PC-3 (cell line): ENCODE measurements around the gene PLD1. TPM values are rescaled to one million over a fixed set of nuclear protein-coding genes. Genes with fewer than 3 reads are reported as not detected.

Experiments
- ATAC-seq: fragments of 200-7000 bp; cut with Tn5 transposase; 2 replicates; pipeline ENCODE4 v1.9.1; 2020; ENCODE audit warnings: mild to moderate bottlenecking, moderate library complexity
- BruUV-seq: library from RNA; stranded (reverse); fragments of 400-500 nt; replicated peaks from 2 replicates; lab custom pipeline; 2021; lab: Mats Ljungman, UMichigan
- CTCF ChIA-PET: fragments of 300-600 bp; sonication (Branson Sonifier 250); formaldehyde crosslinking; loops from one replicate; lab custom pipeline; 2022; ENCODE audit warnings: antibody characterized with exemption; lab: Charles Lee
- POLR2A ChIA-PET: fragments of 300-600 bp; sonication (Branson Sonifier 250); formaldehyde crosslinking; loops from one replicate; lab custom pipeline; 2022; ENCODE audit warnings: antibody characterized with exemption; ENCODE audit not compliant: unreplicated experiment; lab: Charles Lee
- DNase-seq: peaks from one replicate; pipeline ENCODE4 v3.0.0-alpha.2; 2015
- H2AFZ ChIP-seq: fragments of 300-600 bp; sonication (generic); 2 replicates; pipeline ENCODE4 v1.6.0; 2016; ENCODE audit warnings: antibody characterized with exemption, low read length
- H3F3A ChIP-seq: fragments of 300-600 bp; sonication (generic); one replicate; pipeline ENCODE4 v1.6.0; 2017; ENCODE audit warnings: antibody characterized with exemption, low read length, control low read depth, mild to moderate bottlenecking; ENCODE audit not compliant: unreplicated experiment
- H3K27ac ChIP-seq: fragments of 300-600 bp; sonication (generic); 2 replicates; pipeline ENCODE4 v1.5.1; 2016; ENCODE audit warnings: mild to moderate bottlenecking, low read length
- H3K27me3 ChIP-seq: fragments of 300-600 bp; sonication (generic); 2 replicates; pipeline ENCODE4 v1.6.1; 2016; ENCODE audit warnings: low read length, mixed read lengths
- H3K36me3 ChIP-seq: fragments of 300-600 bp; sonication (generic); 2 replicates; pipeline ENCODE4 v1.6.1; 2016; ENCODE audit warnings: low read depth, mixed run types, low read length, mixed read lengths
- H3K4me1 ChIP-seq: fragments of 300-600 bp; sonication (generic); 2 replicates; pipeline ENCODE4 v1.5.1; 2016; ENCODE audit warnings: low read length; ENCODE audit not compliant: insufficient read depth
- H3K4me2 ChIP-seq: fragments of 300-600 bp; sonication (generic); 2 replicates; pipeline ENCODE4 v1.6.0; 2016; ENCODE audit warnings: low read length
- H3K4me3 ChIP-seq: fragments of 300-600 bp; sonication (generic); 2 replicates; pipeline ENCODE4 v1.5.1; 2016; ENCODE audit warnings: mild to moderate bottlenecking, low read length, mixed read lengths
- H3K79me2 ChIP-seq: fragments of 300-600 bp; sonication (generic); 2 replicates; pipeline ENCODE4 v1.6.1; 2017; ENCODE audit warnings: low read length, mixed read lengths
- H3K9ac ChIP-seq: fragments of 300-600 bp; sonication (generic); 2 replicates; pipeline ENCODE4 v1.6.0; 2016; ENCODE audit warnings: mild to moderate bottlenecking, low read length
- H3K9me2 ChIP-seq: fragments of 300-600 bp; sonication (generic); replicated peaks from 2 replicates; pipeline ENCODE4 v1.6.1; 2016; ENCODE audit warnings: mixed run types, low read length, mixed read lengths
- H3K9me3 ChIP-seq: fragments of 300-600 bp; sonication (generic); 2 replicates; pipeline ENCODE4 v1.6.1; 2016; ENCODE audit warnings: low read length, mixed read lengths
- H4K20me1 ChIP-seq: fragments of 300-600 bp; sonication (generic); 2 replicates; pipeline ENCODE4 v1.6.1; 2016; ENCODE audit warnings: low read length, mixed read lengths
- CTCF ChIP-seq: fragments of 300-600 bp; sonication (generic); conservative IDR thresholded peaks from 2 replicates; pipeline ENCODE4 v1.5.1; 2017; ENCODE audit warnings: antibody characterized with exemption, low read depth, mild to moderate bottlenecking, low read length
- EZH2 ChIP-seq: fragments of 300-600 bp; sonication (generic); IDR thresholded peaks from one replicate; pipeline ENCODE4 v1.6.1; 2017; ENCODE audit warnings: antibody characterized with exemption, mild to moderate bottlenecking, low read length; ENCODE audit not compliant: unreplicated experiment
- EZH2phosphoT487 ChIP-seq: fragments of 300-600 bp; sonication (generic); IDR thresholded peaks from 2 replicates; pipeline ENCODE4 v1.6.1; 2018; ENCODE audit warnings: mild to moderate bottlenecking, antibody characterized with exemption, low read length, borderline replicate concordance
- intact Hi-C: fragments of 100-400 bp; cut with micrococcal nuclease; formaldehyde crosslinking; loops from 2 replicates; pipeline ENCODE4 v1.9.0; 2023
- total RNA-seq: library from RNA; depleted of rRNA; stranded (reverse); fragments of >200 nt; gene quantifications from 2 replicates; pipeline ENCODE4 v1.2.3, GENCODE V29; 2014

PLD1 gene
- total RNA-seq, 1 experiment from 2014 or later: 7.3 TPM

- ChIA-PET CTCF (no interaction called here), POLR2A (no interaction called here)
- Histone ChIP-seq H3K9me2 (no peaks in the 10 kb centered on the region), H3K79me2 (no peaks in the 10 kb centered on the region), H3K4me1 (no peaks in the 10 kb centered on the region), H3K27ac (no peak overlapping the region), H3K27me3 (no peaks in the 10 kb centered on the region), H3K36me3 (no peaks in the 10 kb centered on the region), H4K20me1 (no peaks in the 10 kb centered on the region), H3K9me3 (no peaks in the 10 kb centered on the region), H3K9ac (no peak overlapping the region), H3K4me2 (no peak overlapping the region), H2AFZ (no peak overlapping the region), H3F3A (no peaks in the 10 kb centered on the region), H3K4me3 (no peak overlapping the region)
- TF ChIP-seq EZH2phosphoT487 (no peak), CTCF (no peak), EZH2 (no peak)
- intact Hi-C loops: no loop called here
- BruUV-seq: no TSS peak
- no peak for DNase-seq
- ATAC-seq: no peak
Observed at GRCh38 chr3:171753665-171754408, 56.4 kb downstream of the PLD1 start.

GRCh38 chr3:171753025-171753472 lies 57.2 kb downstream of the PLD1 start:
- Histone ChIP-seq H3K9me2 (no peaks in the 10 kb centered on the region), H3K4me1 (no peaks in the 10 kb centered on the region), H4K20me1 (no peaks in the 10 kb centered on the region), H3K36me3 (no peaks in the 10 kb centered on the region), H3K79me2 (no peaks in the 10 kb centered on the region), H2AFZ (no peak overlapping the region), H3K4me2 (no peak overlapping the region), H3K27ac (no peak overlapping the region), H3K9me3 (no peaks in the 10 kb centered on the region), H3K4me3 (no peak overlapping the region), H3K9ac (no peak overlapping the region), H3F3A (no peaks in the 10 kb centered on the region), H3K27me3 (no peaks in the 10 kb centered on the region)
- DNase-seq: peak; percentile 15
- BruUV-seq: no TSS peak
- ChIA-PET CTCF (no interaction called here), POLR2A (no interaction called here)
- peak; percentile 45; the same call in 1 of the 2 replicates for ATAC-seq
- intact Hi-C loops: no loop called here
- no peak for TF ChIP-seq EZH2
- TF ChIP-seq CTCF: no peak

- Histone ChIP-seq H3K4me2 (no peak overlapping the region), H3K27ac (no peak overlapping the region), H3K79me2 (no peaks in the 10 kb centered on the region), H3K4me1 (no peaks in the 10 kb centered on the region), H4K20me1 (no peaks in the 10 kb centered on the region), H3K9ac (no peak overlapping the region), H3F3A (no peaks in the 10 kb centered on the region), H3K36me3 (no peaks in the 10 kb centered on the region), H3K9me2 (no peaks in the 10 kb centered on the region), H3K4me3 (no peak overlapping the region), H3K9me3 (no peaks in the 10 kb centered on the region), H2AFZ (no peak overlapping the region), H3K27me3 (no peaks in the 10 kb centered on the region)
- DNase-seq: no peak
- TF ChIP-seq EZH2: no peak
- TF ChIP-seq CTCF: no peak
- TF ChIP-seq EZH2phosphoT487: no peak
- no TSS peak for BruUV-seq
- no peak for ATAC-seq
- ChIA-PET POLR2A (no interaction called here), CTCF (no interaction called here)
- intact Hi-C loops: no loop called here
Observed at GRCh38 chr3:171752329-171752728, 58.0 kb downstream of the PLD1 start.
